T-helper 17 cell (primary cell): ENCODE results near the gene CD300E. TPM values are rescaled to one million over a fixed set of nuclear protein-coding genes. Genes with fewer than 3 reads are reported as not detected.
"Not testable (repeated sequence)": the region's sequence is repeated elsewhere in the genome, so short reads cannot be mapped to it uniquely, and the experiment has no call there.

Source experiments
- ATAC-seq: fragments of 150-1000 bp; cut with Tn5 transposase; 2 replicates; pipeline ENCODE4 v1.10.0; 2021; ENCODE audit warnings: mild to moderate bottlenecking, moderate library complexity
- DNase-seq, 3 donors: peaks; one replicate each; pipeline versions ENCODE4 v3.0.0 to v3.0.0-alpha.2; 2020 to 2021
- H3K9me3 ChIP-seq: one replicate; pipeline ENCODE4 v1.7.0; 2013; ENCODE audit warnings: low read length, mild to moderate bottlenecking; ENCODE audit not compliant: control insufficient read depth, poor library complexity, severe bottlenecking
- H3K27ac Mint-ChIP-seq: one replicate; pipeline ENCODE4 v1.8.0; 2022; ENCODE audit warnings: mild to moderate bottlenecking, moderate library complexity, mixed read lengths
- H3K27me3 Mint-ChIP-seq: one replicate; pipeline ENCODE4 v1.8.0; 2022; ENCODE audit warnings: mixed read lengths
- H3K36me3 Mint-ChIP-seq: one replicate; pipeline ENCODE4 v1.8.0; 2022; ENCODE audit warnings: low read depth, mixed read lengths
- H3K4me1 Mint-ChIP-seq: one replicate; pipeline ENCODE4 v1.8.0; 2022; ENCODE audit warnings: mild to moderate bottlenecking, mixed read lengths
- H3K4me3 Mint-ChIP-seq: one replicate; pipeline ENCODE4 v1.8.0; 2022; ENCODE audit warnings: mild to moderate bottlenecking, moderate library complexity, mixed read lengths
- total RNA-seq, 4 donors: library from RNA in 2 of 4; stranded (reverse) in 2 of 4; gene quantifications; one replicate each; pipeline ENCODE4 v1.2.3 and lab custom pipeline; 2022 to 2026

Gene CD300E
- total RNA-seq, 2 donors from 2014 or later: 0.81 to 5.7 TPM

DNA sequence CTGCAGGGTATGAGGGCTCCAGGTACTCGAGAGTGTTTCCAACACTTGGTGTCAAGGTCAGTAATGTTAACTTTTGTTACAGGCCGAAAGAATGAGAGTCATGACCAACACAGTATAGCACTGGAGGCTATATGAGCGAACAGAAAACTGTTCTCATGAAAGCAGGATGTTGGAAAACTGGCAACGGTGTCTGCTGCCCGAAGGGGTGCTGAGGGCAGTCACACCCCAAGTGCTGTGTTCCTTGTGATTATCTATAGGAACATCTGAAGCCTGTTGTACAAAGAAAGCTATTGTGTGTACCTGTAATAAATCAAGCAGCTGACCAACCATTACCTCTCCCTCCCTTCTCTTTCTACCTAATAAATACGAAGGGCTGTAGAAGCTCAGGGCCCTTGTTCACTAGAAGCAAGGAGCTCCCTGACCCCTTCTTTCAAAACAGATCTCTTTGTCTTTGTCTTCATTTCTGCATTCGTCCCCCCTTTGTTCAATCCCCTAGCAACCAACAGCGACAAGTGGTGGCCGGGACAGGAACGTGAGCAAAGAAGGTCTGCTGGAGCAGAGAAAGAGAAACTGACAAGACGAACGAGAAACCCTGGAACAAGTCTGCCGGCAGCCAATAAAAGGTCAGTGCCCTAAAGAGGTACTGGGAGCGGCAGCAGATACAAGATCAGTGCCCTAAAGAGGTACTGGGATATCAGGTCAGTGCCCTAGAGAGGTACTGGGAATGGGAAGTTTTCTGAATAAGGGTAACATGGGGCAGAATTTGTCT lies 39.1 kb downstream of the CD300E start:
- H3K36me3 Mint-ChIP-seq: no peaks in the 10 kb centered on the region
- H3K4me3 Mint-ChIP-seq: no peak overlapping the region
- no peaks in the 10 kb centered on the region for H3K9me3 ChIP-seq
- ATAC-seq: no peak
- H3K27ac Mint-ChIP-seq: no peak overlapping the region
- no peak for DNase-seq
- peaks cover 2% of the 10 kb centered on the region for H3K4me1 Mint-ChIP-seq
- H3K27me3 Mint-ChIP-seq: peaks cover 36% of the 10 kb centered on the region

DNA sequence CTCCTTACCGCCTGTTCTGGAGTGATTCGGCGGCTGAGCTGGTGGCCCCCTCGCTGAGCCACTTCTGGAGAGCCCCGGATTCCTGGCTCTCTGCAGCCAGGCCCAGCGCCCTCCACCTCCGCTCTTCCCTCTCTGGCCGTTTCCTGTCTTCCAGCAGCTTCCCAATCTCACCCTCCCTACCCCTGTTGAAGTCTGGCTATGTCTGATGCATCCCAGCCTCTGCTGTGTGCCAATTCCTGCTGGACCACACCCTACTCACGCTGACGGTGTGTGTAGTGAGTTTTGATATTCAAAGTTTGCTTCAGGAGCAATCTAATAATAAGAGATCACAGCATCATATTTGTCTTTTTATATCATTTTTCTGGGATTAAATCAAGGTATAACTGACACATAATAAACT lies 40.9 kb downstream of the CD300E start:
- Mint-ChIP-seq H3K27ac (no peak overlapping the region), H3K4me3 (no peak overlapping the region), H3K36me3 (no peaks in the 10 kb centered on the region), H3K27me3 (peaks cover 26% of the 10 kb centered on the region), H3K4me1 (peaks cover 2% of the 10 kb centered on the region)
- ATAC-seq (no peak), DNase-seq (no peak)
- H3K9me3 ChIP-seq: no peaks in the 10 kb centered on the region

DNA sequence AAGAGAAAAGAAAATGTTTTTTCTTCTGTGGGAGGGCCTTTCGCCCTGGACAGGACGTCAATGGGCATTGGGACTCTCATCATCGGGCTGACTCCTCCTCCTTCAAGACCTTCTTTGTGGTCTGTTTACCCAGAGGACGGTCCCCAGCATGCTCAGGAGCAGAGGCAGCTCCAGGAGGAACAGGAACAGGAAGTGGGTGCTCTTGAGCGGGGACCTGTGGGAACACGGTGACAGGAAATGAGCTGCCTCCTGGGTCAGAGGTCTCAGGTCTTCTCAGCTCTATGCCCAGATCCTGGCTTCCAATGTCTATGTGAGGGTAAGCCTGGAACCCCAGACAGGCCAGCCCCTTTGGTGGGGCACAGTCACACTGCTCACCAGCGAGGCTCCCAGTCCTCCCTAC lies 43.6 kb downstream of the CD300E start:
- no peaks in the 10 kb centered on the region for H3K9me3 ChIP-seq
- no peaks in the 10 kb centered on the region for H3K36me3 Mint-ChIP-seq
- H3K4me3 Mint-ChIP-seq: no peak overlapping the region
- H3K27ac Mint-ChIP-seq: peak overlapping the region; percentile 41
- DNase-seq (no peak), ATAC-seq (no peak)
- H3K4me1 Mint-ChIP-seq: peaks cover 2% of the 10 kb centered on the region
- peaks cover 8% of the 10 kb centered on the region for H3K27me3 Mint-ChIP-seq

DNA sequence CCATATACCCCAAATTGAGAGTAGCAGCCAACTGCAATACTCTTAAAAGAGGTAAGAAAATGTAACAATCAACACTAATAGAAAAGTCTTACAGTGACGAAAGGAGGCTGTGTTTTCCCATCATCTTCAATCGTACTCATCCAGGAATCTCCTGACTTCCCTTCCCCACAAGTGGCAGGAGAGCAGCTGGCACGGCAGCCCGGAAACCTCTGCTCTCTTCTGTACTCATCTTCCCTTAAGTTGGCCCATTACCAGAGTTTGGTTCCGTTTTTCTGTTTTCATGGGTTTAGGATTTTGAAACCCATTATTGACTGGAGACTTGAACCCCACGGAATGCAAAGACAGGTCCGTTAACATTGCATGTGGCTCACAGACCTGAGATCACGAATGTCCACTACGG lies 44.6 kb downstream of the CD300E start:
- peaks cover 2% of the 10 kb centered on the region for H3K4me1 Mint-ChIP-seq
- no peaks in the 10 kb centered on the region for H3K9me3 ChIP-seq
- H3K27me3 Mint-ChIP-seq: peaks cover 12% of the 10 kb centered on the region
- H3K4me3 Mint-ChIP-seq: no peak overlapping the region
- DNase-seq (no peak), ATAC-seq (no peak)
- no peak overlapping the region for H3K27ac Mint-ChIP-seq
- H3K36me3 Mint-ChIP-seq: no peaks in the 10 kb centered on the region

DNA sequence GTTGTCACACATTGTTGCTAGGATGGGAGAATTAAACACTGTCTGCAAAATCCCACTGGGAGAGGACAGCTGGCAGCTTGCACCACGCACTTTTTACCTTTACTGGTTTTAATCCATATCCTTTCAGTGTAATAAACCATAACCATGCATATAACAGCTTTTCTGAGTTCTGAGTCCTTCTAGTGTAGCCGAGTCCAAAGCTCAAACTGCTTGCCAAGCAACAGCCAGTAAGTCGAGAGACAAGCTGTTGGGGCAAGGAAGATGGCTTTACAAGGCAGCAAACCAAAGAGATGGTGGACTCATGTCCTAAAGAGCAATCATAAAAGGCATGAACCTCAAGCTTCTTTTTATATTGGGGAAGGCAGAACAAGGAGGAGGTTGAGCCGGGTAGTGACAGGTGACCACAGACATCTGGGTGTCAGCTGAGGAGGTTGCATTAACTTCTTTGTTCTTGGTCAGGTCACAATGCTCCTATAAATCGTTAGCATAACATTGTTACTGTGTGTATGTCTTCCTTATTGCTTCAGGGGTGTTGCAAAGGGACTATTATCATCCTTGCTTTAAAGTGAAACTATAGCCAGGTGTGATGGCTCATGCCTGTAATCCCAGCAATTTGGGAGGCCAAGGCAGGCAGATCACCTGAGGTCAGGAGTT lies 48.9 kb downstream of the CD300E start:
- H3K9me3 ChIP-seq: no peaks in the 10 kb centered on the region
- no peaks in the 10 kb centered on the region for H3K36me3 Mint-ChIP-seq
- H3K4me3 Mint-ChIP-seq: no peak overlapping the region
- DNase-seq (no peak), ATAC-seq (no peak)
- H3K4me1 Mint-ChIP-seq: no peaks in the 10 kb centered on the region
- H3K27me3 Mint-ChIP-seq: peaks cover 27% of the 10 kb centered on the region
- no peak overlapping the region for H3K27ac Mint-ChIP-seq

DNA sequence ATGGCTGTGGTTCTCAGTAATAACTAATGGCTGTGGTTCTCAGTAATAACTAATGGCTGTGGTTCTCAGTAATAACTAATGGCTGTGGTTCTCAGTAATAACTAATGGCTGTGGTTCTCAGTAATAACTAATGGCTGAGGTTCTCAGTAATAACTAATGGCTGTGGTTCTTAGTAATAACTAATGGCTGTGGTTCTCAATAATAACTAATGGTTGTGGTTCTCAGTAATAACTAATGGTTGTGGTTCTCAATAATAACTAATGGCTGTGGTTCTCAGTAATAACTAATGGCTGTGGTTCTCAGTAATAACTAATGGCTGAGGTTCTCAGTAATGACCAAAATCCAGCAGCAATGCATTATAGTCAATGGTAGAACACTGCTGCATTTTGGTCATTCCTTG lies 49.9 kb downstream of the CD300E start:
- not testable (repeated sequence) for ATAC-seq

DNA sequence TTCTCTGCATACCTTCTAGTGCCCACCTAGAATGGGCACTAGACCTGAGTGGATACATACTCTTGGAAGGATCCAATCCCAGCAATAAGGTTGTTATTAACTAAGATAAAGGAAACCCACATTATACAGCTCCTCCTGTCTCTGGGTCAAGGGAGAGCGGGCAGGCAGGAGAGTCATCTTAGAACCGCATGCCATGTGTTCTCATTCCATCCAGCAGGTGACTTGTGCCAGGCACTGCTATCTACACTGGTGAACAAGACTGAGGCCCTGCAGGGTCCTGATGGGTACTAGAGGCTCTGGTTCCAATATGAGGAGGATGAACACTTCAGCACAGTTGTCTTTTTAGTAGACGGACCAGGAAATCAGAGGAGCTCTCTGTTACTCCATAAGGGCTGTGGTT lies 50.4 kb downstream of the CD300E start:
- DNase-seq: no peak
- Mint-ChIP-seq H3K27ac (no peak overlapping the region), H3K4me1 (peaks cover 7% of the 10 kb centered on the region), H3K4me3 (no peak overlapping the region), H3K36me3 (peaks cover 6% of the 10 kb centered on the region), H3K27me3 (peaks cover 41% of the 10 kb centered on the region)
- no peaks in the 10 kb centered on the region for H3K9me3 ChIP-seq
- no peak for ATAC-seq

More for the DNA sequence above, 49.9 kb downstream of the CD300E start:
- not testable (repeated sequence) for H3K4me3 Mint-ChIP-seq, H3K4me1 Mint-ChIP-seq, H3K27ac Mint-ChIP-seq, DNase-seq, H3K9me3 ChIP-seq, H3K36me3 Mint-ChIP-seq
- H3K27me3 Mint-ChIP-seq: peaks cover 36% of the 10 kb centered on the region

DNA sequence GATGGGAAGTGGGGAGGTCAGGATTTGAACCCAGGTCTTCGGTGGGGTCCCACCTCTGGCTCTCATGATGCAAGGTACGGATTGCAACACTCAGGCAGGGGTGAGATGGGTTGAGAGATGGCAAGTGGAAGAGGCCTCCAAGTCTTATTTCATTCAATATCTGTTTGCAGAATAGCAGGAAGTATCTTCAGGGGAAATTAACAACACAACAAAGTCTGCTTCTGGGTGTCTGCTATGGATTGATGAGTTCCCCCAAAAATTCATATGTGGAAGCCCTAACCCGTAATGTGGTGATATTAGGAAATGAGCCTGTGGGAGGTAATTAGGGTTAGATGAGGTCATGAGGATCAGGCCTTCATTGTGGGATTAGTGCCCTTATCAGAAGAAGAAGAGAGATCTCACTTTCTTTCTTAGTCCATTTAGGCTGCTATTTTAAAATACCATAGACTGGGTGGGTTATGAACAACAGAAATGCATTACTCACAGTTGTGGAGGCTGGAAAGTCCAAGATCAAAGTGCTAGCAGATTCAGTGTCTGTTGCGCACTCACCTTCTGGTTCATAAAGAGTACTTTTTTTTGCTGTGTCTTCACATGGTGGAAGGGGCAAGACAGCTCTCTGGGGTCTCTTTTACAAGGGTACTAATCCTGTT lies 51.8 kb downstream of the CD300E start:
- Mint-ChIP-seq H3K4me3 (no peak overlapping the region), H3K27me3 (peaks cover 54% of the 10 kb centered on the region), H3K27ac (no peak overlapping the region), H3K36me3 (peaks cover 8% of the 10 kb centered on the region), H3K4me1 (peaks cover 8% of the 10 kb centered on the region)
- DNase-seq (no peak), ATAC-seq (no peak)
- no peaks in the 10 kb centered on the region for H3K9me3 ChIP-seq

DNA sequence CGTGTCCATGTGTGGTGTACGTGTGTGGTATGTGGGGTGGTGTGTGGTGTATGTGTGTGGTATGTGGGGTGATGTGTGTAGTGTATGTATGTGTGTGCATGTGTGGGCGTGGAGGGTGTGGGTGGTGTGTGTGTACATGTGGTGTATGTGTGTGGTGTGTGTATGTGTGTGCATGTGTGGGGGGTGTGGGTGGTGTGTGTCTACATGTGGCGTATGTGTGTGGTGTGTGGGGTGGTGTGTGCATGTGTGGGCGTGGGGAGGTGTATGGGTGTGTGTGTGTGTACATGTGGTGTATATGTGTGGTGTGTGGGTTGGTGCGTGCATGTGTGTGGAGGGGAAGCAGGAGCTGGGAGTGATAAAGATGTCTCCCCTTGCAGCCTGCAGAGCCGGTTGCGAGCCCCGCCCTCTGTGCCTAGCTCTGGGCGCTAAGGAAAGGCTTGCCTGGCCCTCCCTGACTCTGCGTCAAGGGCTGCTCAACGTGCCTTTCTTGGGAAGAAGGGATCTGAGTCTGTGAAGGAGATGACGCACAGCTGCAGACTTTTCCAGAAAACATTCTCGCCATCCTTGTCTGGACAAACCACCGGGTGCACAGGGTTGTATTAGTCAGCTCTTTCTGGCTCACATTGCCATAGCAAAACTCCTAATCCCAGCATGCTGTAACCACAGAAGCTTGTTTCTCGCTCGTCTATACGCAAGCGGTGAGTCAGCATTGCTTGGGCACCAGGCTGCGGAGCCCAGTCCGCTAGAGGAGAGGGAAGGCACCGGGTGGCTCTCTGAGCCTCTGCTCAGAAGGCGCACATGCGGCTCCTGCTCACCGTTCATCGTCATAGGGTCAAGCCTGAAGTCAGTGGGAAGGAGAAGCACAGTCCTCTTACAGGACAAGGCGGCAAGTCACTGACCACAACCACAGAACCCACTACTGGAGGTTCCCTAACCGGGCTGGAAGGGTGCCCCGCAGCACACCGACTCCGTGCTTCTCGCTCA lies 54.2 kb downstream of the CD300E start:
- DNase-seq (no peak), ATAC-seq (peak; percentile 37)
- H3K4me1 Mint-ChIP-seq: peaks cover 14% of the 10 kb centered on the region
- H3K9me3 ChIP-seq: no peaks in the 10 kb centered on the region
- no peak overlapping the region for H3K27ac Mint-ChIP-seq
- H3K27me3 Mint-ChIP-seq: peaks cover 66% of the 10 kb centered on the region
- H3K4me3 Mint-ChIP-seq: no peak overlapping the region
- peaks cover 8% of the 10 kb centered on the region for H3K36me3 Mint-ChIP-seq

DNA sequence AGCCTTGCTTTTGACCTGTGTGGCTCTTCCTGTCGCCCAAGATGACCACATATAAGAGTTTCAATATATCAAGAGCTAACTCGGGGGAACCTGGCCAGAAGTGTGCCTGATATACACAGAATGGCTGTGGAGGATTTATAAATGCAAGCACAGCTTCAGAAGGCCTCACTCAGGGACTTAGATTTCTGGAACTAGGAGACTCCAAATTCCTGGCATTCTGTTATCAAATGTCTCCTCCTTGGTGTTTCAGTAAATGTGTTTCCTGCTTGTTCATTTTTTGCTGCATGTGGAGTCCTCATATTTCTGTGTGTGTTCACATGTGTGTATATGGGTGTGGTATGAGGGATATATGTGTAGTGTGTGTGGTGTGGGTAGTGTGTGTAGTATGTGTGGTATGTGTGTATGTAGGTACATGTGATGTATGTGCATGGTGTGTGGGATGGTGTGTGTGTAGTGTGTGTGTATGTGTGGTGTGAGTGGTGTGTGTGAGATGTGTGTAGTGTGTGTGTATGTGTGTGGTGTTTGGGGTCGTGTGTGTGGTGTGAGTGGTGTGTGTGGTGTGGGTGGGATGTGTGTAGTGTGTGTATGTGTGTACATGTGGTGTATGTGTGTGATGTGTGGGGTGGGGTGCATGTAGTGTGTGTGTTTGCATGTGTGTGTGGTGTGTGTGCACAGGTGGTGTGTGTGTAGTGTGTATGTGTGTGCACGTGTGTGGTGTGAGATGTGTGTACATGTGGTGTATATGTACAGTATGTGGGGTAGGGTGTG lies 55.2 kb downstream of the CD300E start:
- no peaks in the 10 kb centered on the region for H3K9me3 ChIP-seq
- Mint-ChIP-seq H3K4me1 (peaks cover 18% of the 10 kb centered on the region), H3K27me3 (peaks cover 73% of the 10 kb centered on the region), H3K36me3 (peaks cover 12% of the 10 kb centered on the region), H3K4me3 (no peak overlapping the region), H3K27ac (no peak overlapping the region)
- ATAC-seq (no peak), DNase-seq (no peak)

DNA sequence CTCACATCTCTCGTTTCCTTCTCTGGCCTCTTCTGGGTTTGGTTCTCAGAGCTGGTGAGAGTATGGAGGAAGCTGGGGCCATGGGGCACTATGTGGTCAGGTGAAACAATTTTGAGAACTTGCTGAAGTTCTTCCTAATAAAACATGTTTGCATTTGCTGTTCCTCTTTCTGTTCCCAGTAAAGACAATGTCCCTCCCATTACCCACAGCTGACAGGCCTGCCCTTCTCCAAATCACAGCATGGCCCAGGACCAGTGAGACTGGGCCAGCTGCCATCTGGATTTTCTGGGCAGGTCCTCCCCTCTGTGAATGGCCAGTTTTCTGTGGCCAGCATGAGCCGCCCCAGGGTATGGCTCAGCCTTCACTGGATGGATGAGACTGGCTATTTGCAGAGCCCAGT lies 56.1 kb downstream of the CD300E start, which contains the start of gene CD300H:
Gene CD300H (minus strand): TSS at position 113 of the 400 bp plus-strand sequence.
- DNase-seq (no peak), ATAC-seq (no peak)
- Mint-ChIP-seq H3K4me1 (peaks cover 20% of the 10 kb centered on the region), H3K27ac (no peak within 1 kb of the TSS), H3K4me3 (no peak within 1 kb of the TSS), H3K27me3 (peaks cover 75% of the 10 kb centered on the region), H3K36me3 (peaks cover 13% of the 10 kb centered on the region)
- H3K9me3 ChIP-seq: no peaks in the 10 kb centered on the region

DNA sequence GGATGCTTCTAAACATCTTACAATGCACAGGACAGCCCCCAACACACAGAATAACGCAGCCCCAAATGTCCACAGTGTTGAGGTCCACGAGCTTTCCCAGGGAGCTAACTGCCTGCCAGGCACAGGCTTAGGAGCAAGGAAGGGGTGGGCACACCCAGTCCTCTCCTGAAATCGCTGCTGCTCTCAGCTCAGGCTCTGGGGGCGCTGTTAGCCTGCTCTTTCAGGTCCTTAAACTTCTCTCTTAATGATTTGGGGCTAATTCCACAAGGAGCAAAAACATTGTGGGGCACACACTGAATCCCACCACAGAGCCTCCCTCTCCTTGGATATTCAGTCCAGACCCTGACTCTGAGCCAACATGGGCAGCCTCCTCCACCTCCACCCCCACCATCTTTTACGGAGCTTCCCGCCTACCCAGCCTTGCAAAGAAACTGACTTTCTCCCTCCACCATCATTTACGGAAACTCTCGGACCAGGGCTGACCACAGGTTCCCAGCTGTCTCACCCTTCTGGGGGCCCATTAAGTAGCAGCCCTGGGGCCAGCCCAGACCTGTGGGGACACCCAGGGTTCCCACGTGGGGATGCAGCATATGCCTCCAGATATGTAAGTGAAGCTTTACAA lies 57.3 kb downstream of the CD300E start:
- ATAC-seq: no peak
- Mint-ChIP-seq H3K36me3 (peaks cover 17% of the 10 kb centered on the region), H3K4me1 (peaks cover 27% of the 10 kb centered on the region), H3K27me3 (peaks cover 84% of the 10 kb centered on the region), H3K27ac (no peak overlapping the region), H3K4me3 (no peak overlapping the region)
- DNase-seq: no peak
- H3K9me3 ChIP-seq: no peaks in the 10 kb centered on the region
